IMR-90 (cell line): ENCODE data around the gene RPS2. TPM values are rescaled to one million over a fixed set of nuclear protein-coding genes. Genes with fewer than 3 reads are reported as not detected.
A peak's percentile ranks its signal among the peaks of the same experiment; 100 is the strongest.

Experiments
- ATAC-seq: fragments of 200-7000 bp; cut with Tn5 transposase; 2 replicates; pipeline ENCODE4 v1.9.1; 2020; ENCODE audit warnings: low read depth, mild to moderate bottlenecking, moderate library complexity
- BruUV-seq: library from RNA; stranded (reverse); fragments of 400-500 nt; replicated peaks from 2 replicates; lab custom pipeline; 2021; lab: Mats Ljungman, UMichigan
- CTCF ChIA-PET: fragments of 300-600 bp; formaldehyde crosslinking; extraction: SDS; loops from one replicate; lab custom pipeline; 2021; ENCODE audit warnings: antibody characterized with exemption; lab: Yijun Ruan, JAX
- POLR2A ChIA-PET: fragments of 300-600 bp; sonication (Branson Sonifier 250); formaldehyde crosslinking; loops from one replicate; lab custom pipeline; 2022; ENCODE audit warnings: antibody characterized with exemption; ENCODE audit not compliant: unreplicated experiment; lab: Charles Lee
- DNase-seq: peaks from one replicate; pipeline ENCODE4 v3.0.0; 2013
- H2AFZ ChIP-seq: replicated peaks from 2 replicates; pipeline ENCODE3; 2013; ENCODE audit warnings: low read length, mild to moderate bottlenecking; ENCODE audit not compliant: poor library complexity
- H2AK5ac ChIP-seq: 2 replicates; pipeline ENCODE4 v1.6.1; 2013; ENCODE audit warnings: low read depth, low read length, inconsistent platforms
- H2AK9ac ChIP-seq: replicated peaks from 2 replicates; pipeline ENCODE3; 2013; ENCODE audit warnings: mild to moderate bottlenecking, low read depth, low read length, moderate library complexity; ENCODE audit not compliant: poor library complexity
- H2BK120ac ChIP-seq: 2 replicates; pipeline ENCODE4 v1.6.1; 2013; ENCODE audit warnings: low read depth, low read length, inconsistent platforms
- H2BK15ac ChIP-seq: 3 replicates; pipeline ENCODE4 v1.6.1; 2013; ENCODE audit warnings: low read depth, low read length, inconsistent platforms
- H2BK20ac ChIP-seq: 2 replicates; pipeline ENCODE4 v1.6.1; 2013; ENCODE audit warnings: low read depth, mild to moderate bottlenecking, inconsistent platforms, low read length, moderate library complexity
- H2BK5ac ChIP-seq: 2 replicates; pipeline ENCODE4 v1.6.1; 2013; ENCODE audit warnings: mild to moderate bottlenecking, low read depth, low read length, inconsistent platforms; ENCODE audit not compliant: poor library complexity, severe bottlenecking
- H3K14ac ChIP-seq: replicated peaks from 2 replicates; pipeline ENCODE4 v1.6.1; 2013; ENCODE audit warnings: low read depth, low read length, inconsistent platforms
- H3K18ac ChIP-seq: 2 replicates; pipeline ENCODE4 v1.6.1; 2013; ENCODE audit warnings: low read depth, low read length, control low read depth
- H3K23ac ChIP-seq: 2 replicates; pipeline ENCODE4 v1.6.1; 2013; ENCODE audit warnings: low read depth, low read length, inconsistent platforms
- H3K27ac ChIP-seq: 2 replicates; pipeline ENCODE4 v1.5.1; 2013; ENCODE audit warnings: mild to moderate bottlenecking, control low read depth, low read length; ENCODE audit not compliant: insufficient read depth
- H3K27me3 ChIP-seq: 2 replicates; pipeline ENCODE4 v1.6.1; 2013; ENCODE audit warnings: low read length; ENCODE audit not compliant: control insufficient read depth, insufficient read depth
- H3K36me3 ChIP-seq: 2 replicates; pipeline ENCODE4 v1.6.1; 2013; ENCODE audit warnings: low read length, mixed read lengths; ENCODE audit not compliant: control insufficient read depth, insufficient read depth
- H3K4ac ChIP-seq: 2 replicates; pipeline ENCODE4 v1.6.1; 2013; ENCODE audit warnings: low read depth, low read length, inconsistent platforms
- H3K4me1 ChIP-seq: 2 replicates; pipeline ENCODE4 v1.6.1; 2013; ENCODE audit warnings: low read length, mixed read lengths; ENCODE audit not compliant: control insufficient read depth, insufficient read depth
- H3K4me2 ChIP-seq: 2 replicates; pipeline ENCODE4 v1.6.1; 2013; ENCODE audit warnings: low read depth, mild to moderate bottlenecking, control low read depth, low read length, moderate library complexity
- H3K4me3 ChIP-seq: 2 replicates; pipeline ENCODE4 v1.5.1; 2013; ENCODE audit warnings: low read depth, mild to moderate bottlenecking, control low read depth, low read length, moderate library complexity; ENCODE audit not compliant: insufficient read depth
- H3K56ac ChIP-seq: 2 replicates; pipeline ENCODE4 v1.6.1; 2013; ENCODE audit warnings: low read length, inconsistent platforms; ENCODE audit not compliant: insufficient read depth; ENCODE audit errors: extremely low read depth
- H3K79me1 ChIP-seq, 2 experiments: 2 replicates each; pipeline ENCODE4 v1.6.1; 2013; ENCODE audit warnings: low read length in 2 of 2, inconsistent platforms in 1 of 2, low read depth in 1 of 2
- H3K9ac ChIP-seq: 2 replicates; pipeline ENCODE4 v1.6.1; 2013; ENCODE audit warnings: low read depth, low read length, control low read depth
- H3K9me1 ChIP-seq: 2 replicates; pipeline ENCODE4 v1.6.1; 2013; ENCODE audit warnings: low read length, inconsistent platforms; ENCODE audit not compliant: insufficient read depth
- H3K9me3 ChIP-seq: 2 replicates; pipeline ENCODE4 v1.6.1; 2013; ENCODE audit warnings: low read length; ENCODE audit not compliant: control insufficient read depth, insufficient read depth
- H4K20me1 ChIP-seq: 2 replicates; pipeline ENCODE4 v1.6.1; 2013; ENCODE audit warnings: low read length, inconsistent platforms; ENCODE audit not compliant: insufficient read depth
- H4K5ac ChIP-seq: 2 replicates; pipeline ENCODE4 v1.6.1; 2013; ENCODE audit warnings: mild to moderate bottlenecking, low read depth, low read length, control low read depth
- H4K8ac ChIP-seq, 2 experiments: 2 replicates each; pipeline ENCODE4 v1.6.1; 2013; ENCODE audit warnings: low read depth in 2 of 2, low read length in 2 of 2, control low read depth in 1 of 2, inconsistent platforms in 1 of 2
- H4K91ac ChIP-seq: 2 replicates; pipeline ENCODE4 v1.6.1; 2013; ENCODE audit warnings: low read depth, low read length, inconsistent platforms; ENCODE audit not compliant: insufficient read depth
- BHLHE40 ChIP-seq: fragments of 150-350 bp; IDR thresholded peaks from 2 replicates; pipeline ENCODE4 v1.6.1; 2016; ENCODE audit warnings: mild to moderate bottlenecking, low read depth, low read length
- CEBPB ChIP-seq: IDR thresholded peaks from 2 replicates; pipeline ENCODE4 v1.6.1; 2012; ENCODE audit warnings: low read depth, low read length, improper control_type of control experiment
- CHD1 ChIP-seq: IDR thresholded peaks from 2 replicates; pipeline ENCODE4 v1.6.1; 2012; ENCODE audit warnings: low read depth, low read length, improper control_type of control experiment
- WGBS, 2 experiments: methylation state at CpG; one replicate each; pipeline versions ENCODE4 v1.1.5 to v1.1.7; 2013; ENCODE audit warnings: missing lambda C conversion rate in 2 of 2; ENCODE audit not compliant: insufficient read length in 1 of 2; ENCODE audit errors: extremely low coverage in 2 of 2; 5-methylcytosine and 5-hydroxymethylcytosine counted together
- dilution Hi-C: fragments of 300-500 bp; cut with HindIII; formaldehyde crosslinking; loops from one replicate; pipeline ENCODE4 v1.14.3; 2018; ENCODE audit warnings: low sequenced_read_pairs; ENCODE audit not compliant: unreplicated experiment
- in situ Hi-C: fragments of 300-500 bp; cut with MboI; formaldehyde crosslinking; loops from 3 replicates; pipeline ENCODE4 v1.14.3; 2019; ENCODE audit warnings: low sequenced_read_pairs, inconsistent platforms, mixed read lengths
- intact Hi-C: fragments of 100-400 bp; cut with micrococcal nuclease; formaldehyde crosslinking; loops from 2 replicates; pipeline ENCODE4 v1.10.0; 2022
- polyA plus RNA-seq, 3 experiments: library from polyadenylated mRNA; depleted of rRNA; stranded (reverse); fragments of >200 nt; gene quantifications; 2 replicates each; pipeline ENCODE4 v1.2.3, GENCODE V29; 2012; ENCODE audit warnings: low replicate concordance in 1 of 3
- total RNA-seq: library from RNA; depleted of rRNA; stranded (reverse); fragments of >200 nt; gene quantifications from 2 replicates; pipeline ENCODE4 v1.2.3, GENCODE V29; 2012

RPS2 gene
- total and polyA plus RNA-seq, 2 of the 4 experiments (the other 2 are of a cell fraction): 2,703 to 6,941 TPM

DNA sequence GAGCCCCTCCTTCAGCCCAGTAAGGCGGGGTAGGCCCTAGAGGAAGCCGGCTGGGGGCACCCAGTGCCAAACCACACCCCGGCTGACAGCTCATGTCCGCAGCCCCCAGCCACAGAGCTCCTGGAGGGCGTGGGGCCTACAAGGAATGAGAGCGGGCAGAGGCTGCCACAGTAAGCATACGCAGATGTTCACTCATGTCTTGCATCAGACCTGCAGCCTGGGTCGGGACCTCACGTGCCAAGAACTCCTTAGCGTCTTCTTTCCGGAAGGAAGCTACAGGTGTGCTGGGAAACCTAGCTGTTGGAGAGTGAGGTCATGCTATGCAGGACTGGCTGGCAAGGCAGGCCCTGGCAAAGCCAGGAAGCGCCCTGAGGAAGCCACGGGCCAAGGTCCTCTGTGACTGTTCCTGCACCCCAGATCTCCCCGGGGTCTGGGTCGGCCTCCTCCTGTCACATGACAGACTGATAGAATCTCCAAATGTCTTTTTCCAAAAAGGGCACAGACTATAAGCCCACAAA lies 43.4 kb upstream of the RPS2 start:
- Histone ChIP-seq H3K4me3 (peak overlapping the region; percentile 75; the same call in 1 of the 2 replicates), H3K27ac (peak overlapping the region; percentile 19), H2BK15ac (no peak overlapping the region), H3K56ac (no peak overlapping the region; the same call in 1 of the 2 replicates), H3K4me2 (peak overlapping the region; percentile 97), H2BK20ac (no peak overlapping the region), H3K23ac (peak overlapping the region; percentile 95), H4K20me1 (peaks cover 61% of the 10 kb centered on the region), H3K9me1 (peaks cover 8% of the 10 kb centered on the region; the same call in 1 of the 2 replicates), H3K4ac (peak overlapping the region; percentile 4; the same call in 1 of the 2 replicates), H3K79me1 (peaks cover 15 to 71% of the 10 kb centered on the region in 2 experiments; a peak in 3 of 4 replicates), H3K9me3 (no peaks in the 10 kb centered on the region), H2AK9ac (peak overlapping the region; percentile 91), H2AK5ac (no peak overlapping the region), H2AFZ (no peak overlapping the region), H2BK5ac (no peak overlapping the region), H4K91ac (no peak overlapping the region), H4K5ac (no peak overlapping the region), H3K36me3 (peaks cover 12% of the 10 kb centered on the region), H3K14ac (peak overlapping the region; percentile 83; the same call in 1 of the 2 replicates), H3K18ac (no peak overlapping the region), H3K4me1 (peaks cover 28% of the 10 kb centered on the region), H3K9ac (peak overlapping the region; percentile 13; the same call in 1 of the 2 replicates), H2BK120ac (no peak overlapping the region), H4K8ac (no peak overlapping the region), H3K27me3 (no peaks in the 10 kb centered on the region)
- peak; percentile 34 for DNase-seq
- ChIA-PET CTCF (interaction anchor here (1.4 kb wide), 1 partner anchor 133 kb away, joined by 4 read pairs; no protein-coding TSS in a partner anchor), POLR2A (no interaction called here)
- WGBS, 2 experiments: 81% methylated on average over 10 of the region's 15 CpGs; no CpG with 5 or more reads in 1 of the 2 experiments
- dilution Hi-C loops (no loop called here), intact Hi-C loops (no loop called here), in situ Hi-C loops (no loop called here)
- ATAC-seq: no peak
- BruUV-seq: no TSS peak
- TF ChIP-seq BHLHE40 (peak; percentile 57; the same call in 1 of the 2 replicates), CHD1 (no peak), CEBPB (peak; percentile 22; the same call in 1 of the 2 replicates)
